GM18517 (cell line): Measurements from ENCODE around the gene MIB1.
"Not testable (repeated sequence)": the region's sequence is repeated elsewhere in the genome, so short reads cannot be mapped to it uniquely, and the experiment has no call there.

Experiments
- ATAC-seq: cut with Tn5 transposase; IDR thresholded peaks from one replicate; pipeline ENCODE4 v1.9.1; 2021; ENCODE audit warnings: mild to moderate bottlenecking, moderate library complexity; ENCODE audit not compliant: unreplicated experiment

Gene MIB1

GRCh38 chr18:21743166-21743832 lies 2.7 kb downstream of the MIB1 start:
- ATAC-seq = no peak

DNA sequence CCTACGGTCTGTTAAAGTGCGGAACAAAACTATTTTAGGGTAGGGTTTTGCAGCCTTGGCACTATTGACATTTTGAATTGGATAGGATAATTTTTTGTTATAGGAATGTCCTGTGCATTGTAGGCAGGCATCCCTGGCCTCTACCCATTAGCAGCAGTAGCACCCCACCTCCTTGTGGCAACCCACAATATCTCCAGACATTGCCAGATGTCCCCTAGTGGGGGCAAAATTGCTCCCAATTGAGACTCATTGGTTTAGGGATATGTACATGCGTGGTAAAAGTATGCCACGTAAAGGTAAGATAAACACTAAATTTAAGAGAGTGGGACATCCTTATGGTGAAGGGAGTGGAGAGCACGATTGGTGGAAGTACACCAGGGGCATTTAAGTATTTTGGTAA lies 4.6 kb downstream of the MIB1 start:
- no peak for ATAC-seq

DNA sequence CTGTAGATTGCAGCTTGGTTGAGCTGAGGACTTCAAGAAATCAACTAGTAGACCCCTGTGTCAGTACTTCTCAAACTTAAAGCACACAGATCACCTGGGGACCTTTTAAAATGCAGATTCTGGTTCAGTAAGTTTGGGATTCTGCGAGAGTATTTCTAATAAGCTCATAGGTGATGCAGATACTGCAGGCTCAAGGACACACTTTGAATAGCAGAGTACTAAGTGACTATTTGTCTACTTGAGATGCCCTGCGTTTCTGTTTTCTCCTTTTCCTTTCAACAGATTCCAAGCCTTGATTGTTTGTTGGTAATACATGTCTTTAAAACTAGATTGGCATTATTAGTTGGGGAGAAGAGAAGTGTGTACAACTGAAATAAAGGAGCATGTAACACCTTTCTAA lies 6.7 kb downstream of the MIB1 start:
- ATAC-seq = no peak

- ATAC-seq = no peak
Measured at GRCh38 chr18:21747764-21748693, 7.4 kb downstream of the MIB1 start.

GRCh38 chr18:21757833-21758232 lies 17.2 kb downstream of the MIB1 start:
- no peak for ATAC-seq

- no peak for ATAC-seq
Measured at GRCh38 chr18:21759836-21760235, 19.2 kb downstream of the MIB1 start.

GRCh38 chr18:21760321-21760720 lies 19.7 kb downstream of the MIB1 start:
- no peak for ATAC-seq

GRCh38 chr18:21761471-21762115 lies 21.0 kb downstream of the MIB1 start:
- ATAC-seq = no peak

- ATAC-seq = no peak
Measured at GRCh38 chr18:21762181-21762772, 21.7 kb downstream of the MIB1 start.

- ATAC-seq = no peak
Measured at GRCh38 chr18:21763846-21764646, 23.5 kb downstream of the MIB1 start.

GRCh38 chr18:21769206-21769605 lies 28.6 kb downstream of the MIB1 start:
- no peak for ATAC-seq

- ATAC-seq = no peak
Measured at GRCh38 chr18:21774722-21775121, 34.1 kb downstream of the MIB1 start.

- ATAC-seq = peak; percentile 88
Measured at GRCh38 chr18:21777814-21778213, 37.2 kb downstream of the MIB1 start.

GRCh38 chr18:21786526-21786925 lies 45.9 kb downstream of the MIB1 start:
- ATAC-seq = no peak

GRCh38 chr18:21796089-21796488 lies 55.5 kb downstream of the MIB1 start:
- ATAC-seq = not testable (repeated sequence)

- ATAC-seq = no peak
Measured at GRCh38 chr18:21798126-21798525, 57.5 kb downstream of the MIB1 start.

- no peak for ATAC-seq
Measured at GRCh38 chr18:21799721-21800120, 59.1 kb downstream of the MIB1 start.

- no peak for ATAC-seq
Measured at GRCh38 chr18:21803495-21803894, 62.9 kb downstream of the MIB1 start.

DNA sequence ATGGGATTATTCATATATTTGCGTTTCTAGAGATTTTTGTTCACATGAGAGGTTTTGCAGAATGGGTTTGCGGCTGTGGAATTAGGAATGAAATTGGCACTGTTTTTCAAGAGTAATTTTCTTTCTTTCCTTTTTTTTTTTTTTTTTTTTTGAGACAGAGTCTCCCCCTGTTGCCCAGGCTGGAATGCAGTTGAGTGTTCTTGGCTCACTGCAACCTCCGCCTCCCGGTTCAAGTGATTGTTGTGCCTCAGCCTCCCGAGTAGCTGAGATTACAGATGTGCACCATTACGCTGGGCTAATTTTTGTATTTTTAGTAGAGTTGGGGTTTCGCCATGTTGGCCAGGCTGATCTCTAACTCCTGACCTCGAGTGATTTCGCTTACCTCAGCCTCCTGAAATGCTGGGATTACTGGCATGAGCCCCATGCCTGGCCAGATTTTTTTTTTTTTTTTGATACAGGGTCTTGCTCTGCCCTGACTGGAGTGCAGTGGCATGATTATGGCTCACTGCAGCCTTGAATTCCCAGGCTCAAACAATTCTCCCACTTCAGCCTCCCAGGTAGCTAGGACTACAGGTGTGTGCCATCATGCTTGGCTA lies 65.3 kb downstream of the MIB1 start:
- no peak for ATAC-seq

- ATAC-seq = no peak
Measured at GRCh38 chr18:21808185-21808584, 67.6 kb downstream of the MIB1 start.
